Activated T-cell treated with anti-CD3 and anti-CD28 coated beads for 4 hours (primary cell): ENCODE measurements around the gene HS3ST5.
"Not testable (repeated sequence)": the region's sequence is repeated elsewhere in the genome, so short reads cannot be mapped to it uniquely, and the experiment has no call there.

ENCODE experiments used
- DNase-seq: peaks from one replicate; pipeline ENCODE4 v3.0.0-alpha.2; 2020

HS3ST5 gene

GRCh38 chr6:114272582-114272981 is 70.2 kb downstream of the HS3ST5 start:
- no peak for DNase-seq

GRCh38 chr6:114271405-114271804 is 71.4 kb downstream of the HS3ST5 start:
- DNase-seq = no peak

- DNase-seq = no peak
Measured at GRCh38 chr6:114267897-114268296, 74.9 kb downstream of the HS3ST5 start.

- no peak for DNase-seq
Measured at GRCh38 chr6:114260810-114261209, 82.0 kb downstream of the HS3ST5 start.

- no peak for DNase-seq
Measured at GRCh38 chr6:114258376-114258775, 84.4 kb downstream of the HS3ST5 start.

- DNase-seq = no peak
Measured at GRCh38 chr6:114253431-114253830, 89.4 kb downstream of the HS3ST5 start.

- DNase-seq = no peak
Measured at GRCh38 chr6:114249522-114249921, 93.3 kb downstream of the HS3ST5 start.

GRCh38 chr6:114247101-114247500 is 95.7 kb downstream of the HS3ST5 start:
- no peak for DNase-seq

- no peak for DNase-seq
Measured at GRCh38 chr6:114240796-114241195, 102.0 kb downstream of the HS3ST5 start.

GRCh38 chr6:114228675-114229074 is 114.1 kb downstream of the HS3ST5 start:
- DNase-seq = no peak

- no peak for DNase-seq
Measured at GRCh38 chr6:114227944-114228468, 114.8 kb downstream of the HS3ST5 start.

GRCh38 chr6:114220241-114220640 is 122.6 kb downstream of the HS3ST5 start:
- DNase-seq = no peak

- no peak for DNase-seq
Measured at GRCh38 chr6:114218437-114219340, 124.1 kb downstream of the HS3ST5 start.

- not testable (repeated sequence) for DNase-seq
Measured at GRCh38 chr6:114217996-114218395, 124.8 kb downstream of the HS3ST5 start.

- no peak for DNase-seq
Measured at GRCh38 chr6:114216789-114217467, 125.9 kb downstream of the HS3ST5 start.

GRCh38 chr6:114210467-114210866 is 132.4 kb downstream of the HS3ST5 start:
- no peak for DNase-seq

GRCh38 chr6:114203460-114203859 is 139.4 kb downstream of the HS3ST5 start:
- no peak for DNase-seq

- DNase-seq = no peak
Measured at GRCh38 chr6:114202389-114202788, 140.4 kb downstream of the HS3ST5 start.

GRCh38 chr6:114200891-114201290 is 141.9 kb downstream of the HS3ST5 start:
- no peak for DNase-seq

- DNase-seq = no peak
Measured at GRCh38 chr6:114195631-114196403, 147.0 kb downstream of the HS3ST5 start.

GRCh38 chr6:114195027-114195365 is 147.8 kb downstream of the HS3ST5 start:
- no peak for DNase-seq

- no peak for DNase-seq
Measured at GRCh38 chr6:114194362-114195026, 148.3 kb downstream of the HS3ST5 start.

- DNase-seq = no peak
Measured at GRCh38 chr6:114187563-114187962, 155.3 kb downstream of the HS3ST5 start.
